Gastrocnemius medialis (tissue), 4 donors: Measurements from ENCODE around the gene AK2. TPM values are rescaled to one million over a fixed set of nuclear protein-coding genes. Genes with fewer than 3 reads are reported as not detected.
"Not testable (repeated sequence)": the region's sequence is repeated elsewhere in the genome, so short reads cannot be mapped to it uniquely, and the experiment has no call there.

Experiments
- ATAC-seq, 2 donors: fragments of 150-250 bp; one replicate each; pipeline ENCODE4 v1.9.1; 2016
- DNase-seq, 2 donors: peaks; one replicate each; pipeline ENCODE4 v3.0.0-alpha.2; 2019
- H3K27ac ChIP-seq, 4 donors: fragments of 200-600 bp; sonication (generic); 1 replicate in 1 of 4; 2 replicates in 3 of 4; pipeline ENCODE4 v1.5.1; 2016 to 2018; ENCODE audit warnings: mild to moderate bottlenecking in 2 of 4, moderate library complexity in 1 of 4
- H3K27me3 ChIP-seq, 3 donors: fragments of 200-600 bp; sonication (generic) in 2 of 3; 1 replicate in 1 of 3; 2 replicates in 2 of 3; pipeline versions ENCODE4 v1.5.1 to v1.6.0; 2016 to 2019; ENCODE audit warnings: mild to moderate bottlenecking in 1 of 3, moderate library complexity in 1 of 3
- H3K36me3 ChIP-seq, 2 donors: fragments of 200-600 bp; sonication (generic) in 1 of 2; one replicate each; pipeline ENCODE4 v1.5.1; 2017 to 2018
- H3K4me1 ChIP-seq, 2 donors: fragments of 200-600 bp; sonication (generic) in 1 of 2; one replicate each; pipeline ENCODE4 v1.5.1; 2016 to 2017; ENCODE audit warnings: mild to moderate bottlenecking in 2 of 2
- H3K4me3 ChIP-seq, 4 donors: fragments of 200-600 bp; sonication (generic) in 3 of 4; 1 replicate in 1 of 4; 2 replicates in 3 of 4; pipeline ENCODE4 v1.5.1; 2016 to 2019; ENCODE audit warnings: mild to moderate bottlenecking in 2 of 4
- H3K9me3 ChIP-seq, 3 donors: fragments of 200-600 bp; sonication (generic) in 2 of 3; 1 replicate in 1 of 3; 2 replicates in 2 of 3; pipeline ENCODE4 v1.5.1; 2016 to 2019
- CTCF ChIP-seq, 5 experiments: fragments of 450-650 bp in 3 of 5; fragments of 200-600 bp in 2 of 5; sonication (generic) in 2 of 5; IDR thresholded peaks in 4 of 5; conservative IDR thresholded peaks in 1 of 5; 1 replicate in 4 of 5; 2 replicates in 1 of 5; pipeline ENCODE4 v1.5.1; 2016 to 2019; ENCODE audit warnings: antibody characterized with exemption in 5 of 5, mild to moderate bottlenecking in 3 of 5, moderate library complexity in 3 of 5
- POLR2A ChIP-seq, 2 donors: fragments of 450-650 bp; IDR thresholded peaks; one replicate each; pipeline ENCODE4 v1.6.1; 2017; ENCODE audit warnings: antibody characterized with exemption in 2 of 2, mild to moderate bottlenecking in 2 of 2, moderate library complexity in 2 of 2
- in situ Hi-C, 4 donors: fragments of 200-750 bp; cut with MboI; loops; one replicate each; pipeline versions ENCODE4 v1.15.0 to v1.8.0; 2017; ENCODE audit warnings: low sequenced_read_pairs in 4 of 4
- intact Hi-C: fragments of 100-400 bp; cut with DNase I; formaldehyde crosslinking; loops from one replicate; pipeline ENCODE4 v1.15.1; 2023; ENCODE audit warnings: low total_unique reads
- total RNA-seq, 4 donors: library from RNA; depleted of rRNA; stranded (reverse); fragments of >200 nt; gene quantifications; one replicate each; pipeline versions ENCODE4 v1.1.0 to v1.2.3, GENCODE V29; 2016

AK2 gene
- total RNA-seq, 4 donors from 2014 or later = 125 to 261 (median 152) TPM

- intact Hi-C loops (loop anchor here (5.0 kb wide), 1 partner anchor 317 kb away; no protein-coding TSS in a partner anchor), in situ Hi-C loops (no loop called here)
- no peak for TF ChIP-seq POLR2A (IDR thresholded peaks at IDR 0.05)
- TF ChIP-seq CTCF (IDR thresholded peaks at IDR 0.05 in 4 of 5, conservative IDR thresholded peaks at IDR 0.05 in 1 of 5) = no peak
- peaks cover 92 to 94% of the 10 kb centered on the region in 2 donors for H3K4me1 ChIP-seq
- H3K36me3 ChIP-seq = peaks cover 0 to 4% of the 10 kb centered on the region in 2 donors
- H3K27me3 ChIP-seq = no peaks in the 10 kb centered on the region
- peak overlapping the region; percentile 87 to 98 (median 96) for H3K27ac ChIP-seq
- no peaks in the 10 kb centered on the region for H3K9me3 ChIP-seq
- H3K4me3 ChIP-seq = no peak overlapping the region
- ATAC-seq = peak; percentile 66 to 82
- peak; percentile 63 to 77 for DNase-seq
Observed at GRCh38 chr1:33030575-33030974, 6.1 kb downstream of the AK2 start.

GRCh38 chr1:33029921-33030320, 6.8 kb downstream of the AK2 start:
- in situ Hi-C loops (no loop called here), intact Hi-C loops (loop anchor here (5.0 to 10.0 kb wide), 2 partner anchors 317 to 1655 kb away; partner anchors contain the start of gene FABP3)
- H3K9me3 ChIP-seq = no peaks in the 10 kb centered on the region
- H3K4me1 ChIP-seq = peaks cover 92 to 94% of the 10 kb centered on the region in 2 donors
- H3K36me3 ChIP-seq = peaks cover 0 to 4% of the 10 kb centered on the region in 2 donors
- H3K27ac ChIP-seq = peak overlapping the region; percentile 87 to 98 (median 96)
- no peak for DNase-seq
- no peak for ATAC-seq
- TF ChIP-seq CTCF (IDR thresholded peaks at IDR 0.05 in 4 of 5, conservative IDR thresholded peaks at IDR 0.05 in 1 of 5) (no peak), POLR2A (IDR thresholded peaks at IDR 0.05) (no peak)
- no peak overlapping the region for H3K4me3 ChIP-seq
- no peaks in the 10 kb centered on the region for H3K27me3 ChIP-seq

GRCh38 chr1:33029209-33029608, 7.5 kb downstream of the AK2 start:
- Histone ChIP-seq H3K4me1 (peaks cover 91 to 96% of the 10 kb centered on the region in 2 donors), H3K36me3 (peaks cover 0 to 10% of the 10 kb centered on the region in 2 donors), H3K27me3 (no peaks in the 10 kb centered on the region), H3K9me3 (no peaks in the 10 kb centered on the region), H3K27ac (peak overlapping the region; percentile 87 to 98 (median 96)), H3K4me3 (no peak overlapping the region)
- intact Hi-C loops = loop anchor here (10.0 kb wide), 1 partner anchor 1654 kb away; the partner anchor contains the start of gene FABP3
- ATAC-seq (no peak), DNase-seq (no peak)
- in situ Hi-C loops = no loop called here
- TF ChIP-seq CTCF (IDR thresholded peaks at IDR 0.05 in 4 of 5, conservative IDR thresholded peaks at IDR 0.05 in 1 of 5) (no peak), POLR2A (IDR thresholded peaks at IDR 0.05) (no peak)

- DNase-seq (no peak), ATAC-seq (no peak)
- Histone ChIP-seq H3K4me1 (peaks cover 73 to 89% of the 10 kb centered on the region in 2 donors), H3K9me3 (no peaks in the 10 kb centered on the region), H3K27me3 (no peaks in the 10 kb centered on the region), H3K36me3 (peaks cover 0 to 30% of the 10 kb centered on the region in 2 donors), H3K4me3 (no peak overlapping the region), H3K27ac (peak overlapping the region; percentile 87 to 98 (median 96))
- no peak for TF ChIP-seq POLR2A (IDR thresholded peaks at IDR 0.05)
- intact Hi-C loops (loop anchor here (10.0 kb wide), 1 partner anchor 1651 kb away; the partner anchor contains the start of gene FABP3), in situ Hi-C loops (no loop called here)
Observed at GRCh38 chr1:33025761-33026160, 10.9 kb downstream of the AK2 start.

- in situ Hi-C loops (no loop called here), intact Hi-C loops (loop anchor here (10.0 kb wide), 1 partner anchor 1650 kb away; the partner anchor contains the start of gene FABP3)
- H3K4me3 ChIP-seq = no peak overlapping the region
- no peak for DNase-seq
- peak in 1 of 2 donors; percentile 44 for ATAC-seq
- H3K36me3 ChIP-seq = peaks cover 0 to 36% of the 10 kb centered on the region in 2 donors
- H3K9me3 ChIP-seq = no peaks in the 10 kb centered on the region
- peaks cover 67 to 83% of the 10 kb centered on the region in 2 donors for H3K4me1 ChIP-seq
- TF ChIP-seq POLR2A (IDR thresholded peaks at IDR 0.05) = no peak
- TF ChIP-seq CTCF (IDR thresholded peaks at IDR 0.05 in 4 of 5, conservative IDR thresholded peaks at IDR 0.05 in 1 of 5) = no peak
- no peaks in the 10 kb centered on the region for H3K27me3 ChIP-seq
- peak overlapping the region; percentile 87 to 98 (median 96) for H3K27ac ChIP-seq
Observed at GRCh38 chr1:33025180-33025569, 11.5 kb downstream of the AK2 start.

GRCh38 chr1:33024430-33025179, 12.1 kb downstream of the AK2 start:
- H3K4me3 ChIP-seq, ATAC-seq, DNase-seq, H3K27me3 ChIP-seq, H3K9me3 ChIP-seq, in situ Hi-C loops: not testable (repeated sequence)
- Histone ChIP-seq H3K27ac (peak overlapping the region; percentile 71 to 98 (median 91)), H3K4me1 (peaks cover 61 to 77% of the 10 kb centered on the region in 2 donors), H3K36me3 (peaks cover 0 to 42% of the 10 kb centered on the region in 2 donors)
- intact Hi-C loops = loop anchor here (10.0 kb wide), 1 partner anchor 1650 kb away; the partner anchor contains the start of gene FABP3
